Activated T-cell treated with anti-CD3 and anti-CD28 coated beads, Interleukin-2, amount 50 U/mL, for 24 hours (primary cell): ENCODE data around the gene NPB.

ENCODE experiments used
- DNase-seq: peaks from one replicate; pipeline ENCODE4 v3.0.0-alpha.2; 2020
- H3K27ac Mint-ChIP-seq: 2 replicates; pipeline ENCODE4 v1.8.0; 2020; ENCODE audit warnings: mild to moderate bottlenecking, mixed read lengths
- H3K27me3 Mint-ChIP-seq: 2 replicates; pipeline ENCODE4 v1.8.0; 2020; ENCODE audit warnings: mixed read lengths
- H3K36me3 Mint-ChIP-seq: 2 replicates; pipeline ENCODE4 v1.8.0; 2020; ENCODE audit warnings: low read depth, mixed read lengths
- H3K4me1 Mint-ChIP-seq: 2 replicates; pipeline ENCODE4 v1.8.0; 2020; ENCODE audit warnings: low read depth, mixed read lengths
- H3K4me3 Mint-ChIP-seq: 2 replicates; pipeline ENCODE4 v1.8.0; 2020; ENCODE audit warnings: mild to moderate bottlenecking, moderate library complexity, mixed read lengths
- H3K9me3 Mint-ChIP-seq: 2 replicates; pipeline ENCODE4 v1.8.0; 2020; ENCODE audit warnings: mixed read lengths

Gene NPB

DNA sequence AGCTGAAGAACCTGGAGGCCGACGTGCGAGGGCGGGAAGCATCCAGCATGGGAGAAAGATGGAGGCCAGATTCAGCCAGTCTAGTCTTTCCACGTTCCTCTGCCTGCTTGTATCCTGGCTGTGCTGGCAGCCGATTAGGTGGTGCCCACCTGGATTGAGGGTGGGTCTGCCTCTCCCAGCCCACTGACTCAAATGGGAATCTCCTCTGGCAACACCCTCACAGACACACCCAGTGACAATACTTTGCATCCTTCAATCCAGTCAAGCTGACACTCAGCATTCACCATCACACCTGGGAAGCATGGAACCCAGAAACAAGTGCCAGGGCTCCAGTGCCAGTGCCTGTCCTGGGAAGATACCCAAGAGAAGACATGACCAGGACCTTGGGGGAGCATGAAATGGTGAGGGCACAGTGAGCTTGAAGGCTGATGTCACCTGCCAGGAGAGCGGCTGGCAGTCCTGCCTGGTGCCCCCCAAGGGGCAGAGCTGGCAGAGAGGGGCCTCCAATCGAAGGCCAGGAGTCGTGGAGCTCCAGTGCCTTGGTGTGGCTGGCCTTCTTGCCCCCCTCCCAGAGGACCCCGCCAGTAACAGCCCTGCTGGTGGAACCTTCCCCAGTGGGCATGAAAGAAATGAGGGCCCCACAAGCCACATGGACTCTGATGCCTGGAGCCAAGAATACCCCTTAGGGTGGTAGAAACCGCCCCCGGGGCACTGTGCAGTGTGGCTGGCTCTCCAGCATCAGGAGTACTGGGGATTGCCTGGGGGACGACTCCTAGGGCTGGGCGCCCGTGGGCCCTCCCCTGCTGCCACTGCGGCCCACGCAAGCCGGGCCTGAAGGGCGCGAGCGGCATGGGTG lies 643 bp upstream of the NPB start:
- H3K36me3 Mint-ChIP-seq = peaks cover 66% of the 10 kb centered on the region
- DNase-seq = no peak
- peaks cover 6% of the 10 kb centered on the region for H3K4me1 Mint-ChIP-seq
- peaks cover 16% of the 10 kb centered on the region for H3K27me3 Mint-ChIP-seq
- no peak overlapping the region for H3K27ac Mint-ChIP-seq
- H3K4me3 Mint-ChIP-seq = no peak overlapping the region
- H3K9me3 Mint-ChIP-seq = no peaks in the 10 kb centered on the region

DNA sequence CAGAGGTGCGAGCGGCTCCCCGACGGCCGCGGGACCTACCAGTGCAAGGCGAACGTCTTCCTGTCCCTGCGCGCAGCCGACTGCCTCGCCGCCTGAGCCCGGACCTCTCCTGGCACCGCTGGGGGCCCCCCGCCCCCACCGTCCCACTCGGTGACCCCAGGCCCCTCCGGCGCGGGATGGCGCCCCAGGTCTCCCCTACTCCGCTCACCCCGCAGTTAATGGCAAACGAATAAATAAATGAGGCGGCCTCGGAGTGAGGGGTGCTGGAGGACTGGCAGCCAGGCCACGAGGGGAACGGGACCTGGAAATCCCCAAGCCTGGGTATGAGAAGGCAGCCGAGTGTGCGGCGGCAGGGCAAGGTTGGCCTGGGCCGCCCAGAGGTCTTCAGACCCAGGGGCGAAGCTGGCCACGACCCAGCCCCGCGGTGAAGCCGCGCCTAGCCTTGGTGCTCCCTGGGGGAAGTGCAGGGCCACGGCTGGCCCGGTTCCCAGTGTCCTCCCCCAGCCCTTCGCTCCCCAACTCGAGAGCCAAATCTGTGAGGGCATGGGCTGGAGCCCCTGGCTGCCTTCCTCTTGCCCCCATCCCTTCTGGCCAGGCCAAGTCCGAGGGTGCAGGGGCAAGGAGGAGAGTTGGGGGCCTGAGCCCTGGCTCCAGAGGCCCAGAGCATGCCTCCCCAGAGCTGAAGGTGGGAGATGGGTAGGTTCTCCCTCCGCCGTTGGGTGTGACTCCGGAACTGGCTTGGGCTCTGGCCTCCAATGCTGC lies 796 bp downstream of the NPB start:
- H3K9me3 Mint-ChIP-seq = no peaks in the 10 kb centered on the region
- peaks cover 16% of the 10 kb centered on the region for H3K27me3 Mint-ChIP-seq
- peaks cover 63% of the 10 kb centered on the region for H3K36me3 Mint-ChIP-seq
- no peak overlapping the region for H3K4me3 Mint-ChIP-seq
- peaks cover 6% of the 10 kb centered on the region for H3K4me1 Mint-ChIP-seq
- H3K27ac Mint-ChIP-seq = no peak overlapping the region
- no peak for DNase-seq

DNA sequence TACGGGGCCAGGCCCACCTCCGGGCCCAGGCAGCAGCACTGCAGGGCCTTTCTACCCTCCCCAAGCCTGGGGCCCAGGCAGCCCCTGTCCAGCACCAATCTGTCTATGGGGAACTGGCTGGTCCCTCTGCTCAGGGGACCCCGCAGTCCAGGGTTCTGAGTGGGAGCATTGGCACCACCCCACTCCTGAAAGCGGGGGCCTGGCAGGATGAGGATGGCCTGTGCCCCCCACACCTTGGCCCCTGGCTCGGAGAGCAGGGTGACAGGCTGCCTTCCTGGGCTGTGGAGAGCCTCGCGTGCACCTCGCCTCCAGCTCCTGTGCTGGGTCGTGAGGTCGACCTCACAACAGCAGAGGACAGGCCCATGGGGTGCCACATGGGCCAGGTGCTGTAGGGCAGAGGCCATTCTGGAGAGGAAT lies 1.4 kb downstream of the NPB start:
- Mint-ChIP-seq H3K4me3 (no peak overlapping the region), H3K36me3 (peaks cover 63% of the 10 kb centered on the region), H3K4me1 (peaks cover 6% of the 10 kb centered on the region), H3K27ac (no peak overlapping the region), H3K27me3 (peaks cover 16% of the 10 kb centered on the region), H3K9me3 (no peaks in the 10 kb centered on the region)
- no peak for DNase-seq

DNA sequence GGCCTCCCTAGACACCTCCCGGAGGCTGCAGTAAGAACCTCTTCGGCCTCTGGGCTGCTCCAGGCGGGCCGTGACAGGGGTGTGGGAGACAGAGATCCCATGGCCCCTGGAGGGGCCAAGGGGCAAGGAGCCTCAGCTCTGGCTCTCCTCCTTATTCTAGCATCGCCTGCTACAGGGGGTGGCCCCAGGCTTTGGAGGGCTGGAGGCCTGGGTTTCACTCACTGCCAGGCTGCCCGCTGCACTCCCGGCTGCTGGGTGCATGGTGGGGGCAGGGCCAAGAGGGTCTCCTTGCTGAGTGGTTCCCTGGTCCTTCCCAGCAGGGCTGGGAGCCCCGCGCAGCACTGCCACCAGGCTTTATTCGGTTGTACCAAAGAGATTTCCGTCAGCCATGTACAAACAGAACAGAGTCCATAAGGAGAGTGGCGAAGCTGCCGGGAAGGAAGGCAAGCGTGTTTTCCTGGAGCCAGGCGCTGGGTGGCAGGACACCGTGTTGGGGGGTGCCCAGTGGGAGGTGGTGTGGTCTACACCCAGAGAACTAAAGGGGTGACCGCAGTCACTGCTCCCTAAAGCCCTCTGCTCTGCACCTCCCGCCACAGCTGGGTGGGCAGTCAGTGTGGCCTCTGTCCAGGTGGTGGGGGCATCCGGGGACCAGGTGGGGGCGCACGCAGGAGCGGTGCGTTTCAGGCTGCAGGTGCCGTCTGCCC lies 2.0 kb downstream of the NPB start:
- H3K4me1 Mint-ChIP-seq = peaks cover 6% of the 10 kb centered on the region
- H3K36me3 Mint-ChIP-seq = peaks cover 63% of the 10 kb centered on the region
- no peak for DNase-seq
- peaks cover 16% of the 10 kb centered on the region for H3K27me3 Mint-ChIP-seq
- H3K27ac Mint-ChIP-seq = no peak overlapping the region
- no peaks in the 10 kb centered on the region for H3K9me3 Mint-ChIP-seq
- H3K4me3 Mint-ChIP-seq = no peak overlapping the region

DNA sequence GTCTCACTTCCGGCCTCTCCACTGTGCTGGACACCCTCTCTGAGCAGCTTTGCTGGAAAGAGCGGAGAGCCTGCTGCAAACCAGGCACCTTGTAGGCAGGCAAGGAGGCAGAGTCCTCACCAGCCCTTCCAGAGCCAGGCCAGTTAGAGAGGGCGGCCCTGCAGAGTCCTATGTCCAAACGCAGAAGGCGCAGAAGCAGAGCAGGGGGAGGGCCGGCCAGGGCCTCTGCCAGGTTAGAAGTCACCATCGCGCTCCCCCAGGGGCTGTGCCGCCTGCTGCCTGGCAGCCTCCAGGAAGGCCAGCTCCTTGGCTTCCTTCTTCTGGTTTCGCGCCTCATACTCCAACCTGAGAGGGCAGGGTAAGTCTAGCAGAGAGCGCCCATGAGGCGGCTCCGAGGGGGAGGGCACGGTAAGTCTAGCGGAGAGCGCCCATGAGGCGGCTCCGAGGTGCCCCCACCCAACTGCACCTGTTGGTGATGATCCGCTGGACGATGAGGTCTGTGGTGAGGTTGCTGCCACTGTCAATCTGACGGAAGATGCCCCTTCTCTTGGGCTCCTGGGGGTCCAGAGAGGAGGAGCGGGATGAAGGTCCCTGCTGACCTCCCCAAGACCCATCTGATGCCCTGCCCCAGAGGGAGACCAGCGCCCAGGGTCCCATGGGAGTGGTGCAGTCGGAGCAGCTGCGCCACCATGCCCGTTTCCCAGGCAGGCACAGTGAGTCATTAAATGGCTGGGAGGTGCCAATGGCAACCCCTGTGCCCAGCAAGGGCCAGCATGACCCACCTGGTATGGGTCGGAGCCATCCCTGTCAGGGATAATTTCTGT lies 2.8 kb downstream of the NPB start:
- Mint-ChIP-seq H3K36me3 (peaks cover 60% of the 10 kb centered on the region), H3K27ac (no peak overlapping the region), H3K9me3 (no peaks in the 10 kb centered on the region), H3K27me3 (peaks cover 16% of the 10 kb centered on the region), H3K4me3 (no peak overlapping the region), H3K4me1 (peaks cover 7% of the 10 kb centered on the region)
- no peak for DNase-seq

DNA sequence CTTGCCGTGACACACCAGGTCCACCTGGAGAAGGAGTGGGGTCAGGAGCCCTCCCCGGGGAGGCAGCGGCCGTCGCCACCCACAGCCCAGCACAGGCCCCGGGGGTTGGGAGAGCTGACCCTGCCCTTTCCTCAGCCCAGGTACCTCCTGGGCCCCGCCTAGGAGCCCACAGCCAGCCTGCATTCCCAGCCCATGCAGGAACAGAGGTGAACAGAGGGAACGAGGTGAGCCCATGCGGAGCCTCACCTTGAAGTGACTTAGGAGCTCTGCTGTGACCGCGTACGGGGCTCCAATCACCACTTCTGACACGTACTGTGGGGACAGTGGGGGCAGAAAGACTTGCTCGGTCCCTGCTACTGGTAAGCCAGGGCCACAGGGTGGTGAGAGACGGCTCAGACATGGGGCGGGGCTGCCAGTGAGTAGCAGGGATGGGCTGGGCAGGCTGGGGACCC lies 3.4 kb downstream of the NPB start:
- H3K27me3 Mint-ChIP-seq = peaks cover 12% of the 10 kb centered on the region
- H3K9me3 Mint-ChIP-seq = no peaks in the 10 kb centered on the region
- no peak for DNase-seq
- H3K4me1 Mint-ChIP-seq = peaks cover 11% of the 10 kb centered on the region
- peaks cover 54% of the 10 kb centered on the region for H3K36me3 Mint-ChIP-seq
- H3K27ac Mint-ChIP-seq = no peak overlapping the region
- H3K4me3 Mint-ChIP-seq = no peak overlapping the region

DNA sequence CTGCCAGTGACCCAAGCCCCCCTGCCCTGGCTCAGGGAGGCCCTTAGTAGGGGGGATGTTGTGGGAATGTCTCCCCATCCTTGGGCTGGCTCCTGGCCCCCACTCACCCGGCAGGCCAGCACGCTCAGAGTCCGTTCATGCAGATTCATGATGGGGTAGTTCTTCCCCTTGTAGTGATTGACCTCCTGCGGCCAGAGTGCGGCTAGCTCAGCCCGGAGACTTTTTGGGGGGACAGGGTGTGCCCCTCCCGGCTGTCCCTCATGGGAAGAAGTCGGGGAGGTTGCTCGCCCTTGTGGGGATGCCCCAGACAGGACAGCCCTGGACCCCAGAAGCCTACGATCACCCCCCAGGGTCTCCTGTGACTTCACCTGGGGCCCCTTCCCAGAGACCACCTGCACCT lies 4.0 kb downstream of the NPB start:
- Mint-ChIP-seq H3K4me1 (peaks cover 10% of the 10 kb centered on the region), H3K9me3 (no peaks in the 10 kb centered on the region), H3K4me3 (no peak overlapping the region), H3K36me3 (peaks cover 50% of the 10 kb centered on the region), H3K27me3 (peaks cover 6% of the 10 kb centered on the region), H3K27ac (no peak overlapping the region)
- DNase-seq = no peak

DNA sequence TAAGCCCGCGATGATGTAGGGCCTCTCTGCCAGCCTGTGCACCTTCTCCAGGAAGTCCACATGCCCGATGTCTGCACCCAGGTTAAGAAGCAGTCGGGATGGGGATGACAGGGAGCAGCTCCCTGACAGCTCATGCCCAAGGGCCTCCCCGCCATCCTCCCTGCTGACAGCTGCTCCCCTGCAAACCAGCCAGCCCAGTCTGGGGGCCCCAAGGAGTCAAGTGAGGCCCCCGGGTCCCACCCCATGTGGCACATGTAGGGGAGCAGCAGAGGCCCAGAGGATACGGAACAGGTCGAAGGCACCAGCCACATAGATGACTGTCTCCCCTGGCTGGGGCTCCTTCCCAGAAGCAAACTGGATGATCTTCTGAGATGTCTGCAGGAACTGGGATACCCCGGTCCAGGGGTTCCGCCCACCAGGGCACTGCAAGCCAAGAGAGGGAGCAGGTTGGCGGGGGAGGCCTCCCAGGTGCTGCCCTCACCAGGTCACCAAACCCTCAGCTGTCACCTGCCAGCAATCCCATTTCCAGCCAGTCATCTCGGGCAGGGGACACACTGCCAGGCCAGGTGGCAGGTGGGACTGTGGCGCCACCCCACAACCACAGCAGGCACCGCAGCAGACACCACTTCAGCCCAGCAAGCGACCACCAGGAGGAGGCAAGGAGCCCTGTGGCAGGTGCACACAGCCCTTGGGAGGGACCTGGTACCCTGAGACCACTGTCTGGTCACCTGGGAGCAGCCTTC lies 4.6 kb downstream of the NPB start:
- Mint-ChIP-seq H3K4me1 (peaks cover 10% of the 10 kb centered on the region), H3K27ac (no peak overlapping the region), H3K4me3 (no peak overlapping the region), H3K36me3 (peaks cover 49% of the 10 kb centered on the region), H3K9me3 (no peaks in the 10 kb centered on the region), H3K27me3 (no peaks in the 10 kb centered on the region)
- no peak for DNase-seq

DNA sequence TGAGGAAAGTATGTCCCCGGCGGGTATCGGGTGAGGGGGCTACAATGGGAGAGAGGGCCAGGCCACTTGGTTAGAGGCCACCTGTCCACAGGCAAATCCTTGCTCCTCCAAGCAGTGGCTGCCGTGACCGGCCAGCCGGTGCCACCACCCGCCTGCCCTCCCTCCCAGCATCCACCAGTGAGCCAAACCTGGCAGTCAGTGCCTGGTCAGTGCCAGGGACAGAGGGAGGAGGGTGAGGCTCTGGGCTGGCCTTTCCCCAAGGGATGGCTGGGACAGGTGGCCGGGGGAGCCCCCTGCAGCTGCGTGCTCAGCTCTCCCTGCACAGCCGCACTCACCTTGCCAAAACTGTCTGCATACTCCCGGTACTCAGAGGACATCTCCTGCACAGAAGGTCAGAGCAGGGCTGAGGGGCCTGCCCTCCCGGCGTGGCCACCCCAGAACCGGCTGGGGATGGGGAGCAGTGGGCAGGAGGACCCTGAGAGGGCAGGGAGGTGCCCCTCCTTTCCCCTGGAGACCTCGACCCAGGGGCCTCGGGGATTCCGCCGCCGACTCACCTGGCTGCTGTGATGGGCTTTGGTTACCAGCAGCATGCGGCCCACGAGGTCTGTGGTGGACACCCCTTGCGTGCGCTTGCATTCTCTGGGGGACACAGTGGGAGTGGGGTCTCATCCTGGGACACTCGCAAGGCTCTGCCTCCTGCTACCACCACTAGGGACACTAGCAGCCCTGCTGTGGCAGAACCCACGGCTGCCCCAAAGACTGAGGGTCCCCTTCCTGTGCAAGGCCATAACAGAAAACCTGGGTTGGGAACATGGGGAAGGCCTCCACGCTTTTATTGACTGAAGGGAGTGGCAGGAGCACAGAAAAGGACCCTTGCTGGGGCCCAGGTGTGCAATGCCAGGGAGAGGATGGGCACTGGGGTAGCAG lies 5.4 kb downstream of the NPB start:
- no peak overlapping the region for H3K4me3 Mint-ChIP-seq
- peaks cover 58% of the 10 kb centered on the region for H3K36me3 Mint-ChIP-seq
- peaks cover 11% of the 10 kb centered on the region for H3K4me1 Mint-ChIP-seq
- H3K27me3 Mint-ChIP-seq = no peaks in the 10 kb centered on the region
- no peak for DNase-seq
- H3K9me3 Mint-ChIP-seq = no peaks in the 10 kb centered on the region
- no peak overlapping the region for H3K27ac Mint-ChIP-seq

DNA sequence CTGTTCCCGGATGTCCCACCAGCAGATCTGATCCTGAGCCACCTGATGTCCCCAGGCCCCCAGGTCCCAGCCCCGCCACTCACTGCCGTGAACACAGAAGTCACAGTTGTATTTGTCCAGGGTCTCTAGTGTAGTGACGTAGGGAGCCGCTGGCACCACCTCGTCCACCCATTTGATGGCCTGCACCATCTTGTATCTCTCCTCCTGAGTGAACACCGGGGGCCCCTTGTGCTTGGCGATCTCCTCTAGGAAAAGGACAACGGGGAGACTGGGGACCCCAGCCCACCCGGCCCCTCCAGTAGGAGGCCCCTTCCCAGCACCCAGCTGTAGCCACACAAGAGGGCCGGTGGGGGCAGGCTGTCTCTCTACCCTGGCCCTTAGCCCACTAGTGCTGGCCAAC lies 6.8 kb downstream of the NPB start:
- Mint-ChIP-seq H3K4me3 (no peak overlapping the region), H3K27ac (no peak overlapping the region), H3K4me1 (peaks cover 14% of the 10 kb centered on the region)

DNA sequence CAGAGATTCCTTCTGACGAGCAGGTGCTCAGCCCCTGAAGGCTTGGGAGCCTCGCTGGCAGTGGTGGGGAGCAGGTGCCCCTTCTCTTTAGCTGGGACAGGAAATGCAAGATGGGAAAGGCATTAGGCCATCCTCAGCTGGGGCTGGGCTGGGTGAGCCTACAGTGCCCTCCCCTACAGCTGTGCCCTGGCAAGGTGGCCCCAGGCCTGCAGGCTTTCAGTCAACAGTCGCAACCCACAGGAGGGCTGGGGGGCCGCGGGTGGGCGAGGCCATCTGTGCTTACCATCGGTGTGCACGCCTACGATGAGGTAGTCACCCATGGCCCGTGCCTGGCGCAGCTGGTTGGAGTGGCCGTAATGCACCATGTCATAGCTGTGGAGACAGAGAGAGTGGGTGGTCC lies 7.2 kb downstream of the NPB start:
- Mint-ChIP-seq H3K9me3 (no peaks in the 10 kb centered on the region), H3K27me3 (no peaks in the 10 kb centered on the region), H3K4me1 (peaks cover 14% of the 10 kb centered on the region), H3K4me3 (peak overlapping the region; percentile 84), H3K36me3 (peaks cover 70% of the 10 kb centered on the region), H3K27ac (no peak overlapping the region)
- no peak for DNase-seq

More for the DNA sequence above, 6.8 kb downstream of the NPB start:
- Mint-ChIP-seq H3K36me3 (peaks cover 68% of the 10 kb centered on the region), H3K9me3 (no peaks in the 10 kb centered on the region), H3K27me3 (no peaks in the 10 kb centered on the region)
- no peak for DNase-seq

DNA sequence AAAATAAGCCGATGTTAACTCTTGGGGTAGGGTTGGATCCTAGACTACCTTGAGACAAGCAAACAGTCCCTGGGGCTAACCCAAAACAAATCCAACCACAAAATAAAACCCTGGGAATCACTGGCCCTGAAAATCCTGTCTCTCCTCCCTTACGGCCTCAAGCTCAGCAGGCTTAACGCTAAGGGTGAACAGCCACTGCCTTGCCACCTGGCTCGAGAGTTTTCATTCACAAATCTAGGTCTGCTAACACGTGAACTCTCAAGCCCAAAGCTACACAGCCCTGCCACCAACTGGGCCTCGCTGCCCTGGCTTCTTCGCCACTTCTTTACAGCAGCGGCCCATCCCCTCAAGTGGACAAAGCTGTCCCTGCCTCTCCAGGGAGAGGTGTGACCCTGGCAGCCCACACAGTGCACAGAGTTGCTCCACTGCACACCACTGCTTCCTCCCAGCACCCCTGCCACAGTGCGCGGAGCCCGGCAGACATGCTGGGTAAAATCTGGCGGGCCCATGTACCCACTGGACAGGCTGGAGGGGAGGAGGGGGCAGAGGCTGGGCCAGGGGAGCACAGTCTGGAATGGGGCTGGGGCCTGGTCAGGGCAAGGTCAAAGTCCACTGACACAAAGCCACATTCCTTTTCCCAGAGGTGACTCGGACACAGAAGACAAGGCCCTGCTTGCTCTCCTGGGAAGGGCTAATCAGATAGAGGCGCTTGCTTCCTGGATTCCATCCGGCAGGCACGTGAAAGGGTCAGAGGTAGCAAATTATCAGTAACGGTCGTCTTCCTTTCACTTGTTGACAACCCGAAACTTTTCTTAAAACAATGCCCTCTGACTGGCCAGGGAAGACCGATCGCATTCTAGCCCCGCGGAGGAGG lies 8.2 kb downstream of the NPB start:
- peak overlapping the region; percentile 84 for H3K27ac Mint-ChIP-seq
- H3K36me3 Mint-ChIP-seq = peaks cover 72% of the 10 kb centered on the region
- no peaks in the 10 kb centered on the region for H3K27me3 Mint-ChIP-seq
- DNase-seq = no peak
- peak overlapping the region; percentile 84 for H3K4me3 Mint-ChIP-seq
- H3K4me1 Mint-ChIP-seq = peaks cover 17% of the 10 kb centered on the region
- H3K9me3 Mint-ChIP-seq = no peaks in the 10 kb centered on the region
